GM12878 (cell line): ENCODE measurements around the gene NR1D2. TPM values are rescaled to one million over a fixed set of nuclear protein-coding genes. Genes with fewer than 3 reads are reported as not detected.
A peak's percentile ranks its signal among the peaks of the same experiment; 100 is the strongest.

Experiments used
- ATAC-seq: fragments of 200-7000 bp; cut with Tn5 transposase; 3 replicates; pipeline ENCODE4 v1.9.1; 2020; ENCODE audit warnings: mild to moderate bottlenecking, moderate library complexity
- BruUV-seq: library from RNA; stranded (reverse); fragments of 400-500 nt; replicated peaks from 2 replicates; lab custom pipeline; 2021; lab: Mats Ljungman, UMichigan
- CTCF ChIA-PET: fragments of 300-600 bp; sonication (Branson Sonifier 250); formaldehyde crosslinking; extraction: SDS; loops from one replicate; lab custom pipeline; 2021; ENCODE audit warnings: inconsistent platforms; lab: Yijun Ruan, JAX
- POLR2A ChIA-PET: fragments of 350-600 bp; formaldehyde crosslinking; extraction: SDS; loops from one replicate; lab custom pipeline; 2021; ENCODE audit warnings: inconsistent platforms; lab: Charles Lee
- RAD21 ChIA-PET: fragments of 300-600 bp; sonication (Branson Sonifier 250); formaldehyde crosslinking; loops from one replicate; lab custom pipeline; 2023; ENCODE audit warnings: antibody characterized with exemption; ENCODE audit not compliant: unreplicated experiment; lab: Charles Lee
- SMC1A ChIA-PET: fragments of 300-600 bp; sonication (Branson Sonifier 250); formaldehyde crosslinking; loops from one replicate; lab custom pipeline; 2023; ENCODE audit not compliant: unreplicated experiment, uncharacterized antibody; lab: Charles Lee
- DNase-seq: peaks from one replicate; pipeline ENCODE4 v3.0.0-alpha.2; 2011; ENCODE audit warnings: low read depth, low spot score
- FAIRE-seq: peaks from 3 replicates; lab custom pipeline; 2011; peaks lifted over from hg19 to GRCh38; lab: Jason Lieb, UNC
- H2AFZ ChIP-seq: 2 replicates; pipeline ENCODE4 v1.6.0; 2011; ENCODE audit warnings: low read depth, low read length, control low read depth; ENCODE audit not compliant: control insufficient read depth
- H3K27ac ChIP-seq: 2 replicates; pipeline ENCODE4 v1.5.1; 2011; ENCODE audit warnings: control low read depth; ENCODE audit not compliant: control insufficient read depth, insufficient read depth
- H3K27me3 ChIP-seq, 2 experiments: replicated peaks in 1 of 2; 2 replicates each; pipeline versions ENCODE4 v1.6.0 to v1.6.1; 2011; ENCODE audit warnings: low read length in 1 of 2; ENCODE audit not compliant: control insufficient read depth in 2 of 2, insufficient read depth in 2 of 2
- H3K36me3 ChIP-seq, 2 experiments: 2 replicates each; pipeline ENCODE4 v1.5.1; 2011; ENCODE audit warnings: low read length in 1 of 2; ENCODE audit not compliant: control insufficient read depth in 2 of 2, insufficient read depth in 2 of 2
- H3K4me1 ChIP-seq: 2 replicates; pipeline ENCODE4 v1.6.1; 2011; ENCODE audit warnings: mild to moderate bottlenecking, low read length, moderate library complexity, mixed read lengths; ENCODE audit not compliant: control insufficient read depth, insufficient read depth
- H3K4me2 ChIP-seq: 2 replicates; pipeline ENCODE4 v1.6.0; 2011; ENCODE audit warnings: control low read depth; ENCODE audit not compliant: control insufficient read depth, insufficient read depth
- H3K4me3 ChIP-seq: fragments of 200-600 bp; sonication (generic); 2 replicates; pipeline ENCODE4 v1.5.1; 2016
- H3K79me2 ChIP-seq: 2 replicates; pipeline ENCODE4 v1.6.0; 2011; ENCODE audit warnings: low read length; ENCODE audit not compliant: control insufficient read depth, insufficient read depth
- H3K9ac ChIP-seq: 2 replicates; pipeline ENCODE4 v1.8.0; 2011; ENCODE audit warnings: low read length, control low read depth, mixed read lengths; ENCODE audit not compliant: control insufficient read depth, insufficient read depth
- H3K9me3 ChIP-seq: replicated peaks from 3 replicates; pipeline ENCODE4 v1.5.1; 2011; ENCODE audit warnings: mild to moderate bottlenecking, low read length; ENCODE audit not compliant: control insufficient read depth, insufficient read depth
- H4K20me1 ChIP-seq: 2 replicates; pipeline ENCODE4 v1.6.0; 2011; ENCODE audit not compliant: control insufficient read depth, insufficient read depth
- ATF7 ChIP-seq: fragments of 450-650 bp; IDR thresholded peaks from 2 replicates; pipeline ENCODE4 v1.6.1; 2016; ENCODE audit warnings: low read depth, mild to moderate bottlenecking
- BCLAF1 ChIP-seq: fragments of 450-650 bp; IDR thresholded peaks from 2 replicates; pipeline ENCODE4 v1.6.1; 2017; ENCODE audit warnings: antibody characterized with exemption, mild to moderate bottlenecking, moderate library complexity
- FOXK2 ChIP-seq: fragments of 450-650 bp; IDR thresholded peaks from 2 replicates; pipeline ENCODE4 v1.6.1; 2017; ENCODE audit warnings: mild to moderate bottlenecking, moderate library complexity
- MAX ChIP-seq: IDR thresholded peaks from 2 replicates; pipeline ENCODE4 v1.6.1; 2012; ENCODE audit warnings: low read depth, low read length, improper control_type of control experiment
- MXI1 ChIP-seq: fragments of 150-350 bp; IDR thresholded peaks from 2 replicates; pipeline ENCODE4 v1.6.1; 2011; ENCODE audit warnings: low read depth, mild to moderate bottlenecking, inconsistent platforms, low read length, improper control_type of control experiment
- RFX5 ChIP-seq: IDR thresholded peaks from 2 replicates; pipeline ENCODE4 v1.6.1; 2011; ENCODE audit warnings: low read depth, low read length, improper control_type of control experiment
- SUPT20H ChIP-seq: IDR thresholded peaks from 2 replicates; pipeline ENCODE4 v1.6.1; 2011; ENCODE audit warnings: low read depth, mild to moderate bottlenecking, low read length, moderate library complexity, borderline replicate concordance; ENCODE audit not compliant: control insufficient read depth
- USF2 ChIP-seq: IDR thresholded peaks from 2 replicates; pipeline ENCODE4 v1.6.1; 2011; ENCODE audit warnings: low read depth, low read length, improper control_type of control experiment, borderline replicate concordance
- ZNF207 ChIP-seq: fragments of 450-650 bp; IDR thresholded peaks from 2 replicates; pipeline ENCODE4 v1.6.1; 2014; ENCODE audit warnings: antibody characterized with exemption, mild to moderate bottlenecking, borderline replicate concordance
- WGBS: methylation state at CpG from one replicate; pipeline ENCODE4 v1.1.6; 2016; ENCODE audit warnings: low lambda C conversion rate; ENCODE audit not compliant: insufficient replicate concordance, insufficient coverage; ENCODE audit errors: missing lambda C conversion rate; 5-methylcytosine and 5-hydroxymethylcytosine counted together
- in situ Hi-C: fragments of 300-500 bp; cut with MboI; formaldehyde crosslinking; loops from 9 replicates; pipeline ENCODE4 v1.14.3; 2018; ENCODE audit warnings: mixed read lengths
- intact Hi-C: fragments of 100-400 bp; cut with micrococcal nuclease; formaldehyde crosslinking; loops from one replicate; pipeline ENCODE4 v1.14.2; 2022; ENCODE audit not compliant: unreplicated experiment
- polyA plus RNA-seq, 11 experiments: library from polyadenylated mRNA; depleted of rRNA in 4 of 11; unstranded in 6 of 11; stranded (reverse) in 5 of 11; fragments of >200 nt; fragmentation: Nextera tagmentation in 4 of 11; fragmentation: Illumina TruSeq in 1 of 11; extraction: Ambion mirVana in 4 of 11; extraction: Trizol in 1 of 11; gene quantifications; 1 replicate in 1 of 11; 2 replicates in 10 of 11; pipeline versions ENCODE4 v1.2.1 to v1.2.3, GENCODE V29; 2011 to 2016; ENCODE audit warnings: inconsistent platforms in 2 of 11, missing spikeins in 2 of 11, low read depth in 1 of 11
- total RNA-seq, 4 experiments: library from RNA; depleted of rRNA in 3 of 4; stranded (reverse); fragments of >200 nt in 3 of 4; fragmentation: Illumina TruSeq in 1 of 4; extraction: Trizol in 1 of 4; gene quantifications; 2 replicates each; pipeline versions ENCODE4 v1.2.1 to v1.2.3, GENCODE V29; 2013 to 2021
- TF ChIP-seq, protein P1 (sequence below): fragments of 450-650 bp; IDR thresholded peaks from 2 replicates; pipeline ENCODE4 v1.6.1; 2017; ENCODE audit warnings: mild to moderate bottlenecking, moderate library complexity
- TF ChIP-seq, protein P2 (sequence below): fragments of 150-350 bp; IDR thresholded peaks from 2 replicates; pipeline ENCODE4 v1.6.1; 2014; ENCODE audit warnings: mild to moderate bottlenecking, low read depth, low read length

The NR1D2 gene
- total and polyA plus RNA-seq, 10 of the 15 experiments (the other 5 are each of a cell fraction or from before 2014, with no cell fraction given): 0.67 to 5.3 (median 2.6) TPM

DNA sequence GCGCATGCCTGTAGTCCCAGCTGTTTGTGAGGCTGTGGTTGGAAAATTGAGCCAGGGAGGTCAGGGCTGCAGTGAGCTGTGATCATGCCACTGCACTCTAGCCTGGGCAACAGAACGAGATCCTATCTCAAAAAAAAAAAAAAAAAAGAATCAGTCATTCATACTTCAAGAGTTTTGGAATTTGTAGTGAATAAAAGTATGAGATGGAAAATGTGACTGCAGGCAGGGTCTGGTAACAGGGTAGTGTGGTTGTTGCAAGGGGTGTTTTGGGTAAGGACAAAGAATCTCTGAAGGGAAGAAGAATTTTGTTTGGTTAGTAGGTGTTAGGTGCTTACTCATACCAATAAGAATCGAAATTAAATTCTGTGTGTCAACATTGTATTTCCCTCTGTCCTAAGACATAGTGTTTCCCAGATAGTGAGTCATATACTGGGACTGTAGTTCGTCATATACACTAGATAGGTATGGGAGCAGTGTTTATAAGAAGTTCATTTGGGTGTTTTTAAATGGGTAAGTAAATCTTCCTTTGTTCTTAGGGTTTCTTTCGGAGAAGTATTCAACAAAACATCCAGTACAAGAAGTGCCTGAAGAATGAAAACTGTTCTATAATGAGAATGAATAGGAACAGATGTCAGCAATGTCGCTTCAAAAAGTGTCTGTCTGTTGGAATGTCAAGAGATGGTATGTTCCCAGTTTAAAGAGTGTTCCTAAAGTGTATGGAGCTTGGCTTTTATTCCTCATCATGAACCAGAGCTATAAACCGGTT is 14.2 kb downstream of the NR1D2 start:
- BruUV-seq: no TSS peak
- DNase-seq (no peak), ATAC-seq (peak; percentile 66), FAIRE-seq (no peak)
- H3K4me2 ChIP-seq: no peak overlapping the region
- no peaks in the 10 kb centered on the region for H3K4me1 ChIP-seq
- WGBS: 87% methylated on average over 7 of the region's 7 CpGs
- no peaks in the 10 kb centered on the region for H3K79me2 ChIP-seq
- H4K20me1 ChIP-seq: no peaks in the 10 kb centered on the region
- intact Hi-C loops: no loop called here
- no peak overlapping the region for H3K9ac ChIP-seq
- no peak overlapping the region for H3K4me3 ChIP-seq
- no peaks in the 10 kb centered on the region for H3K27me3 ChIP-seq
- POLR2A ChIA-PET: interaction anchor here (1.2 kb wide), 1 partner anchor 13 kb away, joined by 9 read pairs; no protein-coding TSS in a partner anchor
- CTCF ChIA-PET: interaction anchor here (0.6 to 2.0 kb wide), 2 partner anchors 10 to 68 kb away, joined by 4 to 5 read pairs; no protein-coding TSS in a partner anchor
- no peaks in the 10 kb centered on the region for H3K9me3 ChIP-seq
- no peak overlapping the region for H3K27ac ChIP-seq
- in situ Hi-C loops: no loop called here
- SMC1A ChIA-PET: interaction anchor here (2.4 kb wide), 1 partner anchor 9 kb away, joined by 17 read pairs; no protein-coding TSS in a partner anchor
- H2AFZ ChIP-seq: no peak overlapping the region
- RAD21 ChIA-PET: interaction anchor here (0.7 to 1.3 kb wide), 2 partner anchors 71 to 168 kb away, joined by 3 read pairs; no protein-coding TSS in a partner anchor
- peaks cover 0 to 5% of the 10 kb centered on the region in 2 experiments; a peak in 1 of 4 replicates for H3K36me3 ChIP-seq
- TF ChIP-seq, protein P1, sequence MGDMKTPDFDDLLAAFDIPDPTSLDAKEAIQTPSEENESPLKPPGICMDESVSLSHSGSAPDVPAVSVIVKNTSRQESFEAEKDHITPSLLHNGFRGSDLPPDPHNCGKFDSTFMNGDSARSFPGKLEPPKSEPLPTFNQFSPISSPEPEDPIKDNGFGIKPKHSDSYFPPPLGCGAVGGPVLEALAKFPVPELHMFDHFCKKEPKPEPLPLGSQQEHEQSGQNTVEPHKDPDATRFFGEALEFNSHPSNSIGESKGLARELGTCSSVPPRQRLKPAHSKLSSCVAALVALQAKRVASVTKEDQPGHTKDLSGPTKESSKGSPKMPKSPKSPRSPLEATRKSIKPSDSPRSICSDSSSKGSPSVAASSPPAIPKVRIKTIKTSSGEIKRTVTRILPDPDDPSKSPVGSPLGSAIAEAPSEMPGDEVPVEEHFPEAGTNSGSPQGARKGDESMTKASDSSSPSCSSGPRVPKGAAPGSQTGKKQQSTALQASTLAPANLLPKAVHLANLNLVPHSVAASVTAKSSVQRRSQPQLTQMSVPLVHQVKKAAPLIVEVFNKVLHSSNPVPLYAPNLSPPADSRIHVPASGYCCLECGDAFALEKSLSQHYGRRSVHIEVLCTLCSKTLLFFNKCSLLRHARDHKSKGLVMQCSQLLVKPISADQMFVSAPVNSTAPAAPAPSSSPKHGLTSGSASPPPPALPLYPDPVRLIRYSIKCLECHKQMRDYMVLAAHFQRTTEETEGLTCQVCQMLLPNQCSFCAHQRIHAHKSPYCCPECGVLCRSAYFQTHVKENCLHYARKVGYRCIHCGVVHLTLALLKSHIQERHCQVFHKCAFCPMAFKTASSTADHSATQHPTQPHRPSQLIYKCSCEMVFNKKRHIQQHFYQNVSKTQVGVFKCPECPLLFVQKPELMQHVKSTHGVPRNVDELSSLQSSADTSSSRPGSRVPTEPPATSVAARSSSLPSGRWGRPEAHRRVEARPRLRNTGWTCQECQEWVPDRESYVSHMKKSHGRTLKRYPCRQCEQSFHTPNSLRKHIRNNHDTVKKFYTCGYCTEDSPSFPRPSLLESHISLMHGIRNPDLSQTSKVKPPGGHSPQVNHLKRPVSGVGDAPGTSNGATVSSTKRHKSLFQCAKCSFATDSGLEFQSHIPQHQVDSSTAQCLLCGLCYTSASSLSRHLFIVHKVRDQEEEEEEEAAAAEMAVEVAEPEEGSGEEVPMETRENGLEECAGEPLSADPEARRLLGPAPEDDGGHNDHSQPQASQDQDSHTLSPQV: no peak
- TF ChIP-seq BCLAF1 (no peak), FOXK2 (no peak), USF2 (no peak), ZNF207 (no peak), MXI1 (no peak), MAX (no peak), RFX5 (no peak), SUPT20H (no peak), ATF7 (no peak)
- TF ChIP-seq, protein P2, sequence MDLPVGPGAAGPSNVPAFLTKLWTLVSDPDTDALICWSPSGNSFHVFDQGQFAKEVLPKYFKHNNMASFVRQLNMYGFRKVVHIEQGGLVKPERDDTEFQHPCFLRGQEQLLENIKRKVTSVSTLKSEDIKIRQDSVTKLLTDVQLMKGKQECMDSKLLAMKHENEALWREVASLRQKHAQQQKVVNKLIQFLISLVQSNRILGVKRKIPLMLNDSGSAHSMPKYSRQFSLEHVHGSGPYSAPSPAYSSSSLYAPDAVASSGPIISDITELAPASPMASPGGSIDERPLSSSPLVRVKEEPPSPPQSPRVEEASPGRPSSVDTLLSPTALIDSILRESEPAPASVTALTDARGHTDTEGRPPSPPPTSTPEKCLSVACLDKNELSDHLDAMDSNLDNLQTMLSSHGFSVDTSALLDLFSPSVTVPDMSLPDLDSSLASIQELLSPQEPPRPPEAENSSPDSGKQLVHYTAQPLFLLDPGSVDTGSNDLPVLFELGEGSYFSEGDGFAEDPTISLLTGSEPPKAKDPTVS: no peak
